ENCODE data around the gene FOXN3. TPM values are rescaled to one million over a fixed set of nuclear protein-coding genes. Genes with fewer than 3 reads are reported as not detected.
"Not testable (repeated sequence)": the region's sequence is repeated elsewhere in the genome, so short reads cannot be mapped to it uniquely, and the experiment has no call there.

Gene FOXN3
- total RNA-seq, 4 donors from 2014 or later, result 98.7 to 116 (median 103) TPM

DNA sequence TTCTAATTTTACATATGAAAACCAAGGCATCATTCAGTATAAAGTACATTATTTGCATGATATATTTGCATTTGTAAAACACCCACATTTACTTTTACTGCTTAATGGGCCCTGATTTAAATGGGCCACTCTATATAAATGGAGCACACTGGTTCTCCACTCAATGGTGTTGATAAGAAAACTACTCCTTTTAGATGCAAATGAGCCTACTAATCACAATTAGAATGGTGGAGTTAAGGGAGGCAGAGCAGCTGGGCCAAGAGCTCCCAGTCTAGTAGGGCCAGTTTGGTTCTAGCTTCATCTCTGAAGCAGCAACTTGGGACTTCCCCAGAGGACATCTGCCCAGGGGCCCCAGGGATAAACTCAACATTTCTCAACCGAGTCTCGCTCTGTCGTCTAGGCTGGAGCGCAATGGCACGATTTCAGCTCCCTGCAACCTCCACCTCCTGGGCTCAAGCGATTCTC, 120.7 kb downstream of the FOXN3 start:
- Histone ChIP-seq H3K27me3 (no peaks in the 10 kb centered on the region), H3K27ac (no peak overlapping the region), H3K4me3 (no peak overlapping the region), H3K36me3 (no peaks in the 10 kb centered on the region), H3K4me1 (no peaks in the 10 kb centered on the region), H3K9me3 (no peaks in the 10 kb centered on the region)
- DNase-seq (ENCODE audit: low spot score in 2 of 2), result no peak
- no peak for TF ChIP-seq POLR2A (IDR thresholded peaks at IDR 0.05)
- no peak for TF ChIP-seq EP300 (IDR thresholded peaks at IDR 0.05)
- TF ChIP-seq, protein P1, sequence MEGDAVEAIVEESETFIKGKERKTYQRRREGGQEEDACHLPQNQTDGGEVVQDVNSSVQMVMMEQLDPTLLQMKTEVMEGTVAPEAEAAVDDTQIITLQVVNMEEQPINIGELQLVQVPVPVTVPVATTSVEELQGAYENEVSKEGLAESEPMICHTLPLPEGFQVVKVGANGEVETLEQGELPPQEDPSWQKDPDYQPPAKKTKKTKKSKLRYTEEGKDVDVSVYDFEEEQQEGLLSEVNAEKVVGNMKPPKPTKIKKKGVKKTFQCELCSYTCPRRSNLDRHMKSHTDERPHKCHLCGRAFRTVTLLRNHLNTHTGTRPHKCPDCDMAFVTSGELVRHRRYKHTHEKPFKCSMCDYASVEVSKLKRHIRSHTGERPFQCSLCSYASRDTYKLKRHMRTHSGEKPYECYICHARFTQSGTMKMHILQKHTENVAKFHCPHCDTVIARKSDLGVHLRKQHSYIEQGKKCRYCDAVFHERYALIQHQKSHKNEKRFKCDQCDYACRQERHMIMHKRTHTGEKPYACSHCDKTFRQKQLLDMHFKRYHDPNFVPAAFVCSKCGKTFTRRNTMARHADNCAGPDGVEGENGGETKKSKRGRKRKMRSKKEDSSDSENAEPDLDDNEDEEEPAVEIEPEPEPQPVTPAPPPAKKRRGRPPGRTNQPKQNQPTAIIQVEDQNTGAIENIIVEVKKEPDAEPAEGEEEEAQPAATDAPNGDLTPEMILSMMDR (IDR thresholded peaks at IDR 0.05), result no peak
- 89 to 94% methylated on average over 6 of the region's 6 CpGs for WGBS, 2 donors

DNA sequence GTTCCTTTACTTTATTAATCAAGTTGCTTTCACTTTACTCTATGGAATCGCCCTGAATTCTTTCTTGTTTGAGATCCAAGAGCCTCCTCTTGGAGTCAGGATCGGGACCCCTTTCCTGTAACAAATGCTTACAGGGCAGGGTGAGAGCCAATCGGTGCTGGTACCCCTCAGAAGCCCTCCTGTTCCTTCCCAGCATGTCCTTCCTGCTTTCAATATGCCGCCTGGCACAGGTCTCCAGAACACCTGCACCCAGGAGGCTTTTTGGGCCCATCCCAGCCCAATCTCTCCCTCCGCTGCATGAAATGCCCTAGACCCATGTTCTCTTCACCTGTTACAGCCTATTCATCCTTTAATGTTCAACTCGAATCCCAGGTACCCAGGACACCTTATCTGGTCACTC, 122.2 kb downstream of the FOXN3 start:
- WGBS, 2 donors, result 85 to 95% methylated on average over 6 of the region's 6 CpGs

DNA sequence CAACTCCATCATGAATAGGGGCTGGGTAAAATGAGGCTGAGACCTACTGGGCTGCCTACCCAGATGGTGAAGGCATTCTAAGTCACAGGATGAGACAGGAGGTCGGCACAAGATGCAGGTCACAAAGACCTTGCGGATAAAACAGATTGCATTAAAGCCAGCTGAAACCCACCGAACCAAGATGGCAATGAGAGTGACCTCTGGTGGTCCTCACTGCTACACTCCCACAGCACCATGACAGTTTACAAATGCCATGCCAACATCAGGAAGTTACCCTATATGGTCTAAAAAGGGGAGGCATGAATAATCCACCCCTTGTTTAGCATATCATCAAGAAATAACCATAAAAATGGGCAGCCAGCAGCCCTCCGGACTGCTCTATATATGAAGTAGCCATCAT, 122.6 kb downstream of the FOXN3 start:
- not testable (repeated sequence) for H3K27me3 ChIP-seq; DNase-seq (ENCODE audit: low spot score in 2 of 2); H3K4me3 ChIP-seq; H3K9me3 ChIP-seq; H3K27ac ChIP-seq; H3K4me1 ChIP-seq; H3K36me3 ChIP-seq
- 90% methylated on average over 4 of the region's 4 CpGs for WGBS, 2 donors

More for the DNA sequence above, 122.2 kb downstream of the FOXN3 start:
- no peak overlapping the region for H3K27ac ChIP-seq
- no peaks in the 10 kb centered on the region for H3K27me3 ChIP-seq
- H3K4me3 ChIP-seq, result no peak overlapping the region
- no peaks in the 10 kb centered on the region for H3K4me1 ChIP-seq
- no peaks in the 10 kb centered on the region for H3K9me3 ChIP-seq
- TF ChIP-seq EP300 (IDR thresholded peaks at IDR 0.05), result no peak
- no peak for TF ChIP-seq POLR2A (IDR thresholded peaks at IDR 0.05)
- TF ChIP-seq, protein P1 (IDR thresholded peaks at IDR 0.05), result no peak
- DNase-seq (ENCODE audit: low spot score in 2 of 2), result no peak
- H3K36me3 ChIP-seq, result peaks cover 0 to 9% (median 0%) of the 10 kb centered on the region in 3 donors

DNA sequence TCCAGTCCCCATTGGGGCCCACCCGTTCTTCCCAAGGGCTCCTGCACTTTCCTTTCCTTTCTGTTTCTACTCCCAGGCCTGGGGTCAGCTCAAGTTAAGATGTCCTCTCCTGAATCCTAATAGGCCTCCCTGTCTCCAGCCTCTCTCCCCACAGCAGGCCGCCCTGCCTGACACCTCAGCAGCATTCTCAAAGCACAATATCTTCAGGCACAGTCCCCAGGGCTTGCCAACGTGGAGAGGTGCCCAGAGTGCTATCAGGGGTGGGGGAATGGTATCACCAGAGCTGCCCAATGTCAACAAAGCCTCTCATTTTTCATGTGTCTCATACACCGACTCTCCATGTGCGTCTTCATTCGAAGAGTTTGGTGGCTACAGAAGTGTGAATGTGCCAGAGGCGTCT, 123.0 kb downstream of the FOXN3 start:
- no peak for DNase-seq (ENCODE audit: low spot score in 2 of 2)
- H3K4me1 ChIP-seq, result no peaks in the 10 kb centered on the region
- TF ChIP-seq, protein P1 (IDR thresholded peaks at IDR 0.05), result no peak
- TF ChIP-seq EP300 (IDR thresholded peaks at IDR 0.05), result no peak
- TF ChIP-seq POLR2A (IDR thresholded peaks at IDR 0.05), result no peak
- H3K9me3 ChIP-seq, result no peaks in the 10 kb centered on the region
- WGBS, 2 donors, result 83 to 89% methylated on average over 7 of the region's 7 CpGs
- H3K27ac ChIP-seq, result no peak overlapping the region
- H3K27me3 ChIP-seq, result no peaks in the 10 kb centered on the region
- peaks cover 0 to 9% (median 0%) of the 10 kb centered on the region in 3 donors for H3K36me3 ChIP-seq
- no peak overlapping the region for H3K4me3 ChIP-seq

DNA sequence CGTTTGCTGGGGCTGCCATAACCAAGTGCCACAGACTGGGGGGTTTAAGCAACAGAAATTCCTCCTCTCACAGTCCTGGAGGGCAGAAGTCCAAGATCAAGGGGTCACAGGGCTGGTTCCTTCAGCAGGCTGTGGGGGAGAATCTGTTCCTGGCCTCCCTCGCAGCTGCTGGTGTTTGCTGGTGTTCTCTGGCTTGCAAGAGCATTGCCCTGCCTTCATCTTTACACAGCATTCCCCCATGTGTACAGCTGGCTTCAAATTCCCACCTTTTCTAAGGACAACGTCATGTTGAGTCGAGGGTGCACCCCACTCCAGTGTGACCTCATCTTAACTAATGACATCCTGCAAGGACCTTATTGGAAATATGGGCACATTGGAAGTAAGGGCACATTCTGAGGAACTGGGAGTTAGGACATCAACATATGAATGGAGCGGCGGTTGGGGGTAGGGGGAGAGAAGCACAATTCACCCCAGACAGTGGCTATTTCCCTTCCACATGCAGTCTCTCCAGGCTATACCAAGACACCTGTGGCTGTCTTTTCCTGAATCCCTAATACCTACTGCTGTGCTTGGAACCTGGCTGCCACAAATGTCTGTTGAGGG, 123.6 kb downstream of the FOXN3 start:
- Histone ChIP-seq H3K9me3 (no peaks in the 10 kb centered on the region), H3K4me1 (no peaks in the 10 kb centered on the region), H3K27me3 (no peaks in the 10 kb centered on the region), H3K4me3 (no peak overlapping the region), H3K36me3 (peaks cover 0 to 9% (median 0%) of the 10 kb centered on the region in 3 donors), H3K27ac (no peak overlapping the region)
- 74 to 76% methylated on average over 6 of the region's 6 CpGs for whole genome bisulfite sequencing, 2 donors
- TF ChIP-seq POLR2A (IDR thresholded peaks at IDR 0.05) (no peak), EP300 (IDR thresholded peaks at IDR 0.05) (no peak)
- TF ChIP-seq, protein P1 (IDR thresholded peaks at IDR 0.05), result no peak
- DNase-seq (ENCODE audit: low spot score in 2 of 2), result no peak
